IPS-20b (cell line): Measurements from ENCODE around the gene KBTBD3.
"Not testable (repeated sequence)": the region's sequence is repeated elsewhere in the genome, so short reads cannot be mapped to it uniquely, and the experiment has no call there.

Experiments
- H3K27ac ChIP-seq: one replicate; pipeline ENCODE4 v1.5.1; 2013; ENCODE audit warnings: low read length
- H3K27me3 ChIP-seq: 2 replicates; pipeline ENCODE4 v1.6.1; 2013; ENCODE audit warnings: mild to moderate bottlenecking, low read length, inconsistent platforms; ENCODE audit not compliant: insufficient read depth
- H3K36me3 ChIP-seq: 2 replicates; pipeline ENCODE4 v1.6.1; 2013; ENCODE audit warnings: low read depth, mild to moderate bottlenecking, inconsistent platforms, low read length, moderate library complexity; ENCODE audit not compliant: insufficient read depth
- H3K4me1 ChIP-seq: 2 replicates; pipeline ENCODE4 v1.6.1; 2013; ENCODE audit warnings: mild to moderate bottlenecking, control low read depth, inconsistent platforms, low read length, moderate library complexity; ENCODE audit not compliant: insufficient read depth
- H3K4me3 ChIP-seq: 2 replicates; pipeline ENCODE4 v1.5.1; 2013; ENCODE audit warnings: mild to moderate bottlenecking, low read length, inconsistent platforms
- H3K9ac ChIP-seq: 2 replicates; pipeline ENCODE4 v1.6.1; 2013; ENCODE audit warnings: low read depth, mild to moderate bottlenecking, inconsistent platforms, low read length, moderate library complexity
- H3K9me3 ChIP-seq: 2 replicates; pipeline ENCODE4 v1.6.1; 2013; ENCODE audit warnings: mild to moderate bottlenecking, low read depth, low read length, inconsistent platforms; ENCODE audit not compliant: insufficient read depth

The KBTBD3 gene

DNA sequence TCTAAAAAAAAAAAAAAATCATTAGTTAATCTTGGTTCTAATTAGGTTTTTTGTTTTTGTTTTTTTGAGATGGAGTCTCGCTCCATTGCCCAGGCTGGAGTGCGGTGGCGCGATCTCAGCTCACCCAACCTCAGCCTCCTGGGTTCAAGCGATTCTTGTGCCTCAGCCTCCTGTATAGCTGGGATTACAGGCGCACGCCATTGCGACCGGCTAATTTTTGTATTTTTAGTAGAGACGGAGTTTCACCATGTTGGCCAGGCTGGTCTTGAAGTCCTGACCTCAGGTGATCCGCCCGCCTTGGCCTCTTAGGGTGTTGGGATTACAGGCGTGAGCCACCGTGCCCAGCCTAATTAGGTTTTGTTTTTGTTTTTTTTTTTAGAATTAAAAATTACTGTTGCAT lies 18.8 kb downstream of the KBTBD3 start:
- not testable (repeated sequence) for H3K4me3 ChIP-seq, H3K36me3 ChIP-seq, H3K27ac ChIP-seq, H3K9me3 ChIP-seq, H3K9ac ChIP-seq, H3K27me3 ChIP-seq, H3K4me1 ChIP-seq

DNA sequence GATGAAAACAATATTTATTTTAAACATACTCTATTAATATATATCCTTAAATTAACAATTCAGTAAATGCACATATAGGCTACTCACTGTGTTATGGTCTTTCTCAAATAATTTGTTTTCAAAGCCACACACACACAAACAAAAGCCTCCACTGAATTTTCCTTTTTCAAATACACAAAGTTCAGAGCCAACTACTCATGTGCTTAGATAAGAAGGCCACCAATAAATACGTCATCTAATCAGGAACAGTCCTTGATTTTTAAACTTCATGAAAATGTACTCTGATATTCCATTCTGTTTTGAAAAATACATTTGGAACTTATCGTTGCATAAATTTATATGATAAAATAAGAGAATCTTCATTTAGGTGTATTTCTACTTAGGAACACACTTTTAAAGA lies 26.0 kb downstream of the KBTBD3 start:
- Histone ChIP-seq H3K36me3 (no peaks in the 10 kb centered on the region), H3K27ac (no peak overlapping the region), H3K4me1 (no peaks in the 10 kb centered on the region), H3K9ac (no peak overlapping the region), H3K27me3 (no peaks in the 10 kb centered on the region), H3K4me3 (no peak overlapping the region), H3K9me3 (no peaks in the 10 kb centered on the region)

DNA sequence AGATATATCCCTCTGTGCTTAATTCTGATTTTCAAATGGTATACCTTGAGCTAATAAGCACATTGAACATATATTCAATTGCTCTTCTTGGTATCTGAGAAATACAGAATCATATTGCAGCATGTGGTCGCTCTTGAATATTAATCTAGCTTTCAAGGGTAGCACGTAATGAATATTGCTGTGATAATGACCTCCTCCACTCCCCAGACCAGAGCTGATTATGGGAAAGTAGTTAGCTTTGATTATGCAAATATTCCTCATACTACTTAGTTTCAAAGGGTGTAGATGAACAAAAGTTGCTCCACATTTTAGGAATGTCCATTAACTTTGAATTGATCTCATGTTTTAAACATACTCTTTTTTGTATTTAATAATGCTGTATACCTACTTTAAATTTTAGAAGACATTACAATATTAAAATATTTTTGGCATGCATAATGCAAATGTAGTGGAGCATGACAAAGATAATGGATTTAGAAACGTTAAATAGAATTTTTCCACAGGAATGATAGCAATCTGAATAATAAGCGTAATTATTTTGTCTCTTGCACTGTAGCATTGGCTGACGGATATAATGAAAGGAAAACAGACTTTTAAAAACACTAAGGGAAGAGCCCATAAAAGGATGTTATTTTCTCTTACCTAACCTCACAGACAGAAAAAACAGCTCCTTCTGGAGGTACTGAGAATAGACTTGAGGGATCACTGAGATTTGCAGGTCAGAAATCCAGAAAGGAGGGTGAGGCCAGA lies 27.2 kb downstream of the KBTBD3 start:
- Histone ChIP-seq H3K27me3 (no peaks in the 10 kb centered on the region), H3K9me3 (no peaks in the 10 kb centered on the region), H3K36me3 (no peaks in the 10 kb centered on the region), H3K4me1 (no peaks in the 10 kb centered on the region), H3K4me3 (no peak overlapping the region), H3K9ac (no peak overlapping the region), H3K27ac (no peak overlapping the region)

- H3K27ac ChIP-seq, result no peak overlapping the region
- no peak overlapping the region for H3K4me3 ChIP-seq
Observed at GRCh38 chr11:106047631-106048030, 29.5 kb downstream of the KBTBD3 start.

DNA sequence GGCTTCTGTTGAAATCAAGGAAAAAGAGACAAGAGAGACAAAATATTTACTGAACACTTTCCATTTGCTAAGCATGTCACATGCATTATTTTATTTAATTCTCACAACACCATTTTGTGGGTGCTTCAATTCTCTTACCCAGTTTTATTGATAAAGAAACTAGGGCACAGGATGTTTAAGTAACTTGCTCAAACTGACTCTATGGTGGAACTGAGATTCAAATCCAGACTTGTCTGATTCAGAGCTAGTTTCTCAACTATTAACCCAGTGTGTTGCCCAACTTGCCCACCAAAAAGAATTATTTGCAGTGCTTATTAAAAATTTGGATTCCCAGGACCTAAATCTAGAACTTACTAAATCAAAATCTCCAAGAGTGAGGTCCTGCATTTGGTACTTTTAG lies 33.6 kb downstream of the KBTBD3 start:
- Histone ChIP-seq H3K4me3 (no peak overlapping the region), H3K9me3 (no peaks in the 10 kb centered on the region), H3K9ac (no peak overlapping the region), H3K36me3 (no peaks in the 10 kb centered on the region), H3K4me1 (no peaks in the 10 kb centered on the region), H3K27me3 (no peaks in the 10 kb centered on the region), H3K27ac (no peak overlapping the region)

More at GRCh38 chr11:106047631-106048030, 29.5 kb downstream of the KBTBD3 start:
- H3K4me1 ChIP-seq, result no peaks in the 10 kb centered on the region
- H3K9me3 ChIP-seq, result no peaks in the 10 kb centered on the region
- no peaks in the 10 kb centered on the region for H3K27me3 ChIP-seq
- H3K9ac ChIP-seq, result no peak overlapping the region
- H3K36me3 ChIP-seq, result no peaks in the 10 kb centered on the region

DNA sequence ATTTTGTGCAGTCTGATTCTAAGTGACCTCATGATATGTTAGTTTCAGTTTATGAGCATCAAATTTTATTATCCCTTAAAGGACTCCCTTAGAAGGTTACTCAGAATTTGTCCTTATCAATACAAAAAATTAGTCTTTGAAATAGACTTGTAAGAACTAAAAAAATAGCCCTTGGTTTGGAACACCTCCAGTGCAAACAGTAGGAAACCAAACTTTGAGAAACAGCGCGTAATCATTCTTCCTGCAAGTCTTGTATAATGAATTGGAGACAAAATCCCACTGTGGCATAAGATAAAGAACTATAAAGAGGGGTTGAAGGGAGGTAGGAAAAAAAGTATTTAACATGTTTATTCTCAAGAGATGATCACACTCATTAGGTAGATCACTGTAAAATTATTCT lies 44.3 kb downstream of the KBTBD3 start:
- no peaks in the 10 kb centered on the region for H3K27me3 ChIP-seq
- H3K4me3 ChIP-seq, result no peak overlapping the region
- H3K9me3 ChIP-seq, result no peaks in the 10 kb centered on the region
- no peaks in the 10 kb centered on the region for H3K4me1 ChIP-seq
- no peak overlapping the region for H3K27ac ChIP-seq
- no peaks in the 10 kb centered on the region for H3K36me3 ChIP-seq
- no peak overlapping the region for H3K9ac ChIP-seq

DNA sequence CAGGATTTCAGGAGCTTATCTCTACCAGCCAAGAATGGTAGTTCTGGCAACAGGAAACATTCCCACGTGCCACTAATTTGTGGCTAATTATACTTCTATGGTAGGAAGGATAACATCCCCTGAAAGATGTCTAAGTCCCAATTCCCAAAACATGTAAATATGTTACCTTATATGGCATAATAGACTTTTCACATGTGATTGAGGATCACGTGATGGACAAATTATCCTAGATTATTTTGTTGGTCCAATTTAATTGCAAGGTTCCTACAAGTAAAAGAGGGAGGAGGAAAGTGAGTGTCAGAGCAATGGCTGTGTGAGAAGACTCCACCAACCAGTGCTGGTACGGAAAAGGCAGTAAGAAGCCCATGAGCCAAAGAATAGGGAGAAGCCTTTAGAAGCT lies 45.2 kb downstream of the KBTBD3 start:
- Histone ChIP-seq H3K9me3 (no peaks in the 10 kb centered on the region), H3K9ac (no peak overlapping the region), H3K36me3 (no peaks in the 10 kb centered on the region), H3K4me3 (no peak overlapping the region), H3K4me1 (no peaks in the 10 kb centered on the region), H3K27me3 (no peaks in the 10 kb centered on the region), H3K27ac (no peak overlapping the region)

GRCh38 chr11:106031202-106031810 lies 45.8 kb downstream of the KBTBD3 start:
- H3K4me1 ChIP-seq, result no peaks in the 10 kb centered on the region
- H3K27ac ChIP-seq, result no peak overlapping the region
- 0 out of 2 replicates have a peak, but pooled peaks cover 4% of the 10 kb centered on the region for H3K9me3 ChIP-seq
- H3K36me3 ChIP-seq, result no peaks in the 10 kb centered on the region
- no peaks in the 10 kb centered on the region for H3K27me3 ChIP-seq
- no peak overlapping the region for H3K4me3 ChIP-seq
- H3K9ac ChIP-seq, result no peak overlapping the region

DNA sequence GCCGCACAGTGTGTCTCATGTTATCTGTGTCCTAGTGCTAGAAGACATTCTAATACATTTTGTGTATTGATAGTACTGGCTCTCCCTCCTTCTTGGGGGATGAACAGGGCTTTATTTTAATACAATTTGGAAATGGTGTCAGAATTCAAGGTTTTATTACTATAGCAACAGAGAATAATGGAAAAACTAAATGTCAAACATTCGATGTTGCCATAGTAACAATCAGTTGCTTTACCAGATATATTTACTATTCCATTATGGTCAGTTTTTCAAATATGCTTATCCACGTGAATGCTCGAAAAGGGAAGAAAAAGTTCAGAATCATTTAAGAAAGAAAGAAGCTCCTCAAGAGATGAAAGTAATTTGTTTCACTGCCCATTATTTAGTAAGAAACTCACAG lies 46.5 kb downstream of the KBTBD3 start:
- Histone ChIP-seq H3K4me1 (no peaks in the 10 kb centered on the region), H3K36me3 (no peaks in the 10 kb centered on the region), H3K4me3 (no peak overlapping the region), H3K27ac (no peak overlapping the region), H3K27me3 (no peaks in the 10 kb centered on the region), H3K9me3 (0 out of 2 replicates have a peak, but pooled peaks cover 4% of the 10 kb centered on the region), H3K9ac (no peak overlapping the region)

- Histone ChIP-seq H3K36me3 (peaks cover 6% of the 10 kb centered on the region; the same call in 1 of the 2 replicates), H3K4me1 (peaks cover 14% of the 10 kb centered on the region; the same call in 1 of the 2 replicates), H3K27ac (no peak overlapping the region), H3K9ac (no peak overlapping the region), H3K27me3 (no peaks in the 10 kb centered on the region), H3K9me3 (0 out of 2 replicates have a peak, but pooled peaks cover 4% of the 10 kb centered on the region), H3K4me3 (peak overlapping the region; percentile 67)
Observed at GRCh38 chr11:106022795-106023275, 54.3 kb downstream of the KBTBD3 start.

GRCh38 chr11:106021967-106022794 lies 55.0 kb downstream of the KBTBD3 start, which contains the start of gene MSANTD4:
Gene MSANTD4 (minus strand): TSS chr11:106022240. CDS start chr11:106010917, 11,323 bp downstream.
- Histone ChIP-seq H3K4me1 (peaks cover 14% of the 10 kb centered on the region; the same call in 1 of the 2 replicates), H3K27me3 (no peaks in the 10 kb centered on the region), H3K9ac (peak within 1 kb of the TSS; percentile 91; the same call in 1 of the 2 replicates), H3K4me3 (peak within 1 kb of the TSS; percentile 95), H3K36me3 (peaks cover 6% of the 10 kb centered on the region; the same call in 1 of the 2 replicates), H3K9me3 (0 out of 2 replicates have a peak, but pooled peaks cover 4% of the 10 kb centered on the region), H3K27ac (peak within 1 kb of the TSS; percentile 33)
